A673 (cell line): Measurements from ENCODE around the gene ESR1.

Source experiments
- EZH2 ChIP-seq: fragments of 200-600 bp; sonication (generic); IDR thresholded peaks from 2 replicates; pipeline ENCODE4 v1.6.1; 2017; ENCODE audit warnings: borderline replicate concordance, low read depth, mild to moderate bottlenecking, mixed read lengths, antibody characterized with exemption, low read length; ENCODE audit not compliant: poor library complexity, severe bottlenecking
- TF ChIP-seq, protein P1 (sequence below): fragments of 300-800, 200-600 bp; sonication (generic); conservative IDR thresholded peaks from 2 replicates; pipeline ENCODE4 v1.5.1; 2017; ENCODE audit warnings: low read depth, mild to moderate bottlenecking, antibody characterized with exemption, low read length, moderate library complexity, mixed read lengths

DNA sequence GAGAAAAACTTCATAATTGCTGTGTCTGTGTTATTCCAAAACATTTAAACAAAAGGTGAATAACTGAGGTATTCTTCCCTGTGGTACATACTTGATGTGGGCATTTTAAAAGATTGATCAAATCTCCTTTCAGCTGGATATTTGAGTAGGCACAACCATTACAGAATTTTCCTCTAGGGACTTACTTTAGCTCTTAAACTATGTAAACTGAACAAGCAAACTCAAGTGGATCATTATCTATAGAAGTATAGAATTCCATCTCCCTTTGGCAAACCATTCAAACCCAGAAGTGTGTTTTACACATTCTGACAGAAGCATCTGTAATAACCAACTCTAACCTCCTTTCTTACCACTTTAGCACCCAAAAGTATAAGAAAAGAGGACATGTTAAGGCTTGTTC is 241.4 kb downstream of the ESR1 start:
- TF ChIP-seq, protein P1, sequence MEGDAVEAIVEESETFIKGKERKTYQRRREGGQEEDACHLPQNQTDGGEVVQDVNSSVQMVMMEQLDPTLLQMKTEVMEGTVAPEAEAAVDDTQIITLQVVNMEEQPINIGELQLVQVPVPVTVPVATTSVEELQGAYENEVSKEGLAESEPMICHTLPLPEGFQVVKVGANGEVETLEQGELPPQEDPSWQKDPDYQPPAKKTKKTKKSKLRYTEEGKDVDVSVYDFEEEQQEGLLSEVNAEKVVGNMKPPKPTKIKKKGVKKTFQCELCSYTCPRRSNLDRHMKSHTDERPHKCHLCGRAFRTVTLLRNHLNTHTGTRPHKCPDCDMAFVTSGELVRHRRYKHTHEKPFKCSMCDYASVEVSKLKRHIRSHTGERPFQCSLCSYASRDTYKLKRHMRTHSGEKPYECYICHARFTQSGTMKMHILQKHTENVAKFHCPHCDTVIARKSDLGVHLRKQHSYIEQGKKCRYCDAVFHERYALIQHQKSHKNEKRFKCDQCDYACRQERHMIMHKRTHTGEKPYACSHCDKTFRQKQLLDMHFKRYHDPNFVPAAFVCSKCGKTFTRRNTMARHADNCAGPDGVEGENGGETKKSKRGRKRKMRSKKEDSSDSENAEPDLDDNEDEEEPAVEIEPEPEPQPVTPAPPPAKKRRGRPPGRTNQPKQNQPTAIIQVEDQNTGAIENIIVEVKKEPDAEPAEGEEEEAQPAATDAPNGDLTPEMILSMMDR = no peak
- no peak for TF ChIP-seq EZH2
